Measurements from ENCODE around the gene CNTNAP2.
"Not testable (repeated sequence)": the region's sequence is repeated elsewhere in the genome, so short reads cannot be mapped to it uniquely, and the experiment has no call there.

Gene CNTNAP2

GRCh38 chr7:147659036-147659995, 1542.7 kb downstream of the CNTNAP2 start:
- no peak for DNase-seq (ENCODE audit: low spot score)

GRCh38 chr7:147664541-147664940, 1547.9 kb downstream of the CNTNAP2 start:
- DNase-seq (ENCODE audit: low spot score), result no peak

- DNase-seq (ENCODE audit: low spot score), result no peak
Measured at GRCh38 chr7:147670759-147671158, 1554.2 kb downstream of the CNTNAP2 start.

- DNase-seq (ENCODE audit: low spot score), result no peak
Measured at GRCh38 chr7:147674705-147675104, 1558.1 kb downstream of the CNTNAP2 start.

GRCh38 chr7:147678943-147679342, 1562.3 kb downstream of the CNTNAP2 start:
- no peak for DNase-seq (ENCODE audit: low spot score)

- DNase-seq (ENCODE audit: low spot score), result no peak
Measured at GRCh38 chr7:147681530-147681929, 1564.9 kb downstream of the CNTNAP2 start.

- DNase-seq (ENCODE audit: low spot score), result no peak
Measured at GRCh38 chr7:147700702-147701101, 1584.1 kb downstream of the CNTNAP2 start.

- no peak for DNase-seq (ENCODE audit: low spot score)
Measured at GRCh38 chr7:147707926-147708325, 1591.3 kb downstream of the CNTNAP2 start.

GRCh38 chr7:147708871-147709270, 1592.3 kb downstream of the CNTNAP2 start:
- DNase-seq (ENCODE audit: low spot score), result no peak

- DNase-seq (ENCODE audit: low spot score), result no peak
Measured at GRCh38 chr7:147711447-147711846, 1594.8 kb downstream of the CNTNAP2 start.

GRCh38 chr7:147721962-147722830, 1605.6 kb downstream of the CNTNAP2 start:
- no peak for DNase-seq (ENCODE audit: low spot score)

GRCh38 chr7:147723536-147723935, 1606.9 kb downstream of the CNTNAP2 start:
- DNase-seq (ENCODE audit: low spot score), result no peak

- DNase-seq (ENCODE audit: low spot score), result no peak
Measured at GRCh38 chr7:147731311-147731710, 1614.7 kb downstream of the CNTNAP2 start.

- DNase-seq (ENCODE audit: low spot score), result not testable (repeated sequence)
Measured at GRCh38 chr7:147737559-147738214, 1621.1 kb downstream of the CNTNAP2 start.

- DNase-seq (ENCODE audit: low spot score), result no peak
Measured at GRCh38 chr7:147742301-147742700, 1625.7 kb downstream of the CNTNAP2 start.

GRCh38 chr7:147756300-147756699, 1639.7 kb downstream of the CNTNAP2 start:
- no peak for DNase-seq (ENCODE audit: low spot score)

- no peak for DNase-seq (ENCODE audit: low spot score)
Measured at GRCh38 chr7:147759327-147759943, 1642.8 kb downstream of the CNTNAP2 start.

GRCh38 chr7:147765301-147765700, 1648.7 kb downstream of the CNTNAP2 start:
- no peak for DNase-seq (ENCODE audit: low spot score)

- DNase-seq (ENCODE audit: low spot score), result no peak
Measured at GRCh38 chr7:147771344-147771743, 1654.7 kb downstream of the CNTNAP2 start.

- DNase-seq (ENCODE audit: low spot score), result no peak
Measured at GRCh38 chr7:147774461-147774860, 1657.9 kb downstream of the CNTNAP2 start.

- no peak for DNase-seq (ENCODE audit: low spot score)
Measured at GRCh38 chr7:147775516-147776284, 1659.1 kb downstream of the CNTNAP2 start.

Data from activated CD4-positive, alpha-beta T cell treated with anti-CD3 and anti-CD28 coated beads, Interleukin-2, Interleukin-4, amounts not matched to agents 100 ng/mL and 50 ng/mL, durations not matched to agents 16 hours and 8 hours (primary cell).